WTC11 (cell line): ENCODE results near the gene KANSL1L. TPM values are rescaled to one million over a fixed set of nuclear protein-coding genes. Genes with fewer than 3 reads are reported as not detected.

ENCODE experiments used
- ATAC-seq: fragments of 200-7000 bp; cut with Tn5 transposase; 2 replicates; pipeline ENCODE4 v1.10.0; 2021; ENCODE audit warnings: mild to moderate bottlenecking, moderate library complexity
- CTCF ChIA-PET: fragments of 300-600 bp; sonication (Branson Sonifier 250); formaldehyde crosslinking; loops from one replicate; lab custom pipeline; 2021; ENCODE audit warnings: antibody characterized with exemption; lab: Charles Lee
- POLR2A ChIA-PET: fragments of 350-600 bp; sonication (Branson Sonifier 250); formaldehyde crosslinking; loops from one replicate; lab custom pipeline; 2021; ENCODE audit warnings: antibody characterized with exemption; lab: Charles Lee
- DNase-seq: peaks from one replicate; pipeline ENCODE4 v3.0.0; 2021; ENCODE audit warnings: low spot score
- H3K27ac Mint-ChIP-seq: 2 replicates; pipeline ENCODE4 v1.8.0; 2021; ENCODE audit warnings: mixed read lengths
- H3K27me3 Mint-ChIP-seq: 2 replicates; pipeline ENCODE4 v1.8.0; 2021; ENCODE audit warnings: low read depth, mild to moderate bottlenecking, moderate library complexity, mixed read lengths
- H3K36me3 Mint-ChIP-seq: 2 replicates; pipeline ENCODE4 v1.8.0; 2021; ENCODE audit warnings: mixed read lengths
- H3K4me1 Mint-ChIP-seq: 2 replicates; pipeline ENCODE4 v1.8.0; 2022; ENCODE audit warnings: mixed read lengths
- H3K4me3 Mint-ChIP-seq: 2 replicates; pipeline ENCODE4 v1.8.0; 2021; ENCODE audit warnings: mild to moderate bottlenecking, moderate library complexity, mixed read lengths
- H3K9me3 Mint-ChIP-seq: 2 replicates; pipeline ENCODE4 v1.8.0; 2021; ENCODE audit warnings: mixed read lengths
- CREM ChIP-seq: sonication (generic); formaldehyde crosslinking; IDR thresholded peaks from 2 replicates; pipeline ENCODE4 v1.8.1; 2022; ENCODE audit warnings: mild to moderate bottlenecking, missing genetic modification reagents, moderate library complexity
- ETV6 ChIP-seq: sonication (generic); formaldehyde crosslinking; IDR thresholded peaks from 2 replicates; pipeline ENCODE4 v1.8.1; 2022; ENCODE audit warnings: mild to moderate bottlenecking, missing genetic modification reagents
- IRF2 ChIP-seq: sonication (generic); formaldehyde crosslinking; IDR thresholded peaks from 2 replicates; pipeline ENCODE4 v1.8.0; 2022; ENCODE audit warnings: low read depth, missing genetic modification reagents, borderline replicate concordance
- JAZF1 ChIP-seq: fragments of 250-450 bp; sonication (Bioruptor Pico); IDR thresholded peaks from 2 replicates; pipeline ENCODE4 v1.9.0; 2021; ENCODE audit warnings: moderate library complexity, mild to moderate bottlenecking, inconsistent platforms
- MXD4 ChIP-seq: fragments of 250-450 bp; sonication (Bioruptor Pico); IDR thresholded peaks from 2 replicates; pipeline ENCODE4 v1.8.0; 2021; ENCODE audit warnings: mild to moderate bottlenecking, moderate library complexity, borderline replicate concordance
- RORB ChIP-seq: fragments of 250-450 bp; sonication (Bioruptor Pico); IDR thresholded peaks from 2 replicates; pipeline ENCODE4 v1.9.0; 2021; ENCODE audit warnings: mild to moderate bottlenecking
- SMAD3 ChIP-seq: sonication (generic); formaldehyde crosslinking; IDR thresholded peaks from 2 replicates; pipeline ENCODE4 v1.8.0; 2022; ENCODE audit warnings: missing genetic modification reagents, mild to moderate bottlenecking, borderline replicate concordance
- TEAD4 ChIP-seq: sonication (generic); formaldehyde crosslinking; IDR thresholded peaks from 2 replicates; pipeline ENCODE4 v1.8.0; 2022; ENCODE audit warnings: mild to moderate bottlenecking, missing genetic modification reagents
- ZNF317 ChIP-seq: sonication (generic); formaldehyde crosslinking; IDR thresholded peaks from 2 replicates; pipeline ENCODE4 v1.8.1; 2023; ENCODE audit warnings: low read depth, mild to moderate bottlenecking, moderate library complexity, missing genetic modification reagents, borderline replicate concordance
- total RNA-seq: library from RNA; stranded (reverse); gene quantifications from 3 replicates; pipeline ENCODE4 v1.2.3, GENCODE V29; 2021
- TF ChIP-seq, protein P1 (sequence below): sonication (generic); formaldehyde crosslinking; conservative IDR thresholded peaks from 2 replicates; pipeline ENCODE4 v1.8.1; 2022; ENCODE audit warnings: mild to moderate bottlenecking, missing genetic modification reagents
- TF ChIP-seq, protein P2 (sequence below): fragments of 250-450 bp; sonication (Bioruptor Pico); IDR thresholded peaks from 2 replicates; pipeline ENCODE4 v2.1.2; 2022; ENCODE audit warnings: mild to moderate bottlenecking, moderate library complexity
- TF ChIP-seq, protein P3 (sequence below): fragments of 200-600 bp; IDR thresholded peaks from 2 replicates; pipeline ENCODE4 v1.8.0; 2022; ENCODE audit warnings: antibody characterized with exemption
- TF ChIP-seq, protein P4 (sequence below): sonication (generic); formaldehyde crosslinking; IDR thresholded peaks from 2 replicates; pipeline ENCODE4 v1.8.1; 2022; ENCODE audit warnings: low read depth, missing genetic modification reagents, borderline replicate concordance
- TF ChIP-seq, protein P5 (sequence below): sonication (generic); formaldehyde crosslinking; IDR thresholded peaks from 2 replicates; pipeline ENCODE4 v1.8.0; 2022; ENCODE audit warnings: mild to moderate bottlenecking, missing genetic modification reagents
- TF ChIP-seq, protein P6 (sequence below): fragments of 250-450 bp; sonication (Bioruptor Pico); IDR thresholded peaks from 2 replicates; pipeline ENCODE4 v1.9.0; 2021; ENCODE audit warnings: mild to moderate bottlenecking

Gene KANSL1L
- total RNA-seq, 1 experiment from 2014 or later, result 11.4 TPM

DNA sequence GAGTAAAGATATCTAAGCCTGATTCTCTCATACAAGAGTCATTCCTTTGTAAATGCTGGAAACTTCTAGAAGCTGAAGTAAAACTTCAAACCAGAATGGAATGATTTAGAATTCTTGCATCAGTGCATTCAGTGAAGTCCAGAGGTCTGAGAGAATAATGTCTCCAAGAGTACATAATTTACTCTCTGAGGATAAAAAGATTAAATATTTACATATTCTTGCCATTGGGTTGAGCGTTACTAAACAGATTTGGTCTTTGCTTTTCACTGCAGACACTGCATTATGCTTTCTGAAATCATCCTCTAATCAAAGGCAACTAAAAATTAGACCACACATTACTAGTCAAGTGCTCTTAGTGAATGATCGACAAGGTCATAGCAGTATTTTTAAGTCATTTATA lies 26.5 kb upstream of the KANSL1L start (continued):
- TF ChIP-seq, protein P1, sequence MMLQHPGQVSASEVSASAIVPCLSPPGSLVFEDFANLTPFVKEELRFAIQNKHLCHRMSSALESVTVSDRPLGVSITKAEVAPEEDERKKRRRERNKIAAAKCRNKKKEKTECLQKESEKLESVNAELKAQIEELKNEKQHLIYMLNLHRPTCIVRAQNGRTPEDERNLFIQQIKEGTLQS (CRISPR knock-in tag), result no peak
- TF ChIP-seq, protein P2, sequence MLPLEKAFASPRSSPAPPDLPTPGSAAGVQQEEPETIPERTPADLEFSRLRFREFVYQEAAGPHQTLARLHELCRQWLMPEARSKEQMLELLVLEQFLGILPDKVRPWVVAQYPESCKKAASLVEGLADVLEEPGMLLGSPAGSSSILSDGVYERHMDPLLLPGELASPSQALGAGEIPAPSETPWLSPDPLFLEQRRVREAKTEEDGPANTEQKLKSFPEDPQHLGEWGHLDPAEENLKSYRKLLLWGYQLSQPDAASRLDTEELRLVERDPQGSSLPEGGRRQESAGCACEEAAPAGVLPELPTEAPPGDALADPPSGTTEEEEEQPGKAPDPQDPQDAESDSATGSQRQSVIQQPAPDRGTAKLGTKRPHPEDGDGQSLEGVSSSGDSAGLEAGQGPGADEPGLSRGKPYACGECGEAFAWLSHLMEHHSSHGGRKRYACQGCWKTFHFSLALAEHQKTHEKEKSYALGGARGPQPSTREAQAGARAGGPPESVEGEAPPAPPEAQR (CRISPR knock-in tag), result no peak

DNA sequence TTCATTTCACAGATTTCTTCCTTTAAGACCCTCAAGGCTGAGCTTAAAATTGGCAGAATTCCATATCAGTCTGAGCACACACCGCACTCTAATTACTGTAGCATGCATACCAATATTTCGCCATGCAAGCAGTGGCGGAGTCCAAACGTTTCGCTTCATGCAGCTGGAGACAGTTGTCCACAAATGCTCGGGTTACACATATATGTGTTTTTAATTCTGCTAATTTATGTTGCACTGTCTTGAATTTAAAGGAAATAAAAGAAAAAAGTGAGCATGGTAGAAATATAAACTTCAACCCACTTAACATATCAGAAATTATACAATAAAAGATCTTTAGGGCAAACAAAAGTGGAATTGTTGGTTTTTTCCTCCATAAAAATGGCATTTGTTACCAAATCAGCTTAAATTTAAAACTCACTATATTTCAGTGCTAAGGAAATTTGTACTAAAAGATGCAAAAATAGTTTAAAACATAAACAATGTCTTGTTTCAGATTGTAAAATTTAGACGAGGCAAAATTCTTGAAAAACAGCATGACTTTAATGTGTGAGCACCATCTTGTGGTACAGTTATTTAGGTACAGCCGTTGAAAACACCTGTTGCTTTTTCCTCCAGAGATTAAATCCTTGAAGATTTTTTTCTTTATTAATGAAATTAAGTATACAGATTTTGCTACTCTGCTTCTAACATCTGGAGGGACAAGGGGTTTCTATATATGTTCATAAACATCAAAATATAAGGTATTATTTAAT lies 24.1 kb upstream of the KANSL1L start:
- Mint-ChIP-seq H3K36me3 (no peaks in the 10 kb centered on the region), H3K27me3 (no peaks in the 10 kb centered on the region), H3K9me3 (no peaks in the 10 kb centered on the region), H3K4me1 (no peaks in the 10 kb centered on the region), H3K27ac (no peak overlapping the region), H3K4me3 (no peak overlapping the region)
- CTCF ChIA-PET, result interaction anchor here (1.0 kb wide), 1 partner anchor 213 kb away, joined by 3 read pairs; no protein-coding TSS in a partner anchor
- no peak for DNase-seq
- TF ChIP-seq MXD4 (CRISPR knock-in tag), result no peak
- TF ChIP-seq, protein P3, sequence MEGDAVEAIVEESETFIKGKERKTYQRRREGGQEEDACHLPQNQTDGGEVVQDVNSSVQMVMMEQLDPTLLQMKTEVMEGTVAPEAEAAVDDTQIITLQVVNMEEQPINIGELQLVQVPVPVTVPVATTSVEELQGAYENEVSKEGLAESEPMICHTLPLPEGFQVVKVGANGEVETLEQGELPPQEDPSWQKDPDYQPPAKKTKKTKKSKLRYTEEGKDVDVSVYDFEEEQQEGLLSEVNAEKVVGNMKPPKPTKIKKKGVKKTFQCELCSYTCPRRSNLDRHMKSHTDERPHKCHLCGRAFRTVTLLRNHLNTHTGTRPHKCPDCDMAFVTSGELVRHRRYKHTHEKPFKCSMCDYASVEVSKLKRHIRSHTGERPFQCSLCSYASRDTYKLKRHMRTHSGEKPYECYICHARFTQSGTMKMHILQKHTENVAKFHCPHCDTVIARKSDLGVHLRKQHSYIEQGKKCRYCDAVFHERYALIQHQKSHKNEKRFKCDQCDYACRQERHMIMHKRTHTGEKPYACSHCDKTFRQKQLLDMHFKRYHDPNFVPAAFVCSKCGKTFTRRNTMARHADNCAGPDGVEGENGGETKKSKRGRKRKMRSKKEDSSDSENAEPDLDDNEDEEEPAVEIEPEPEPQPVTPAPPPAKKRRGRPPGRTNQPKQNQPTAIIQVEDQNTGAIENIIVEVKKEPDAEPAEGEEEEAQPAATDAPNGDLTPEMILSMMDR, result peak; percentile 45
- POLR2A ChIA-PET, result no interaction called here
- ATAC-seq, result no peak

DNA sequence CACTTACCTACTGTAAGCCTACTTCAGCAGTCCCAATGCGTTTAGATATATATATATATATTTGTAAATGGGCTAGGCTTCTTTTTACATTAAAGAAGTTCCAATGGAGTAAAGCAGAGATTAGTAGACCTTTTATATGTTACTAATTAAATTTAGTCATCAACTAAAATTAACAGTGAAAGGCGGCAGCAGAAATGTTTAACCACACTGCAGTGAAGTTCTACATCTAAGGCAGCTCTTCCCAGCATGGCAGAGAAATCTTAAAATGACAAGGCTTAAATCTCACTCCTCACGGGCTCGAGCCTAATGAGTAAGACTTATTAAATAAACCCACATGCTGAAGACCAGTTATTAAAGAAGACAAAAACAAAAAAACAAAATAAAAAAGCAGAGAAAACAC lies 19.1 kb upstream of the KANSL1L start:
- peaks cover 3% of the 10 kb centered on the region; the same call in 1 of the 2 replicates for H3K27me3 Mint-ChIP-seq
- ChIA-PET CTCF (interaction anchor here (0.9 to 1.0 kb wide), 2 partner anchors 9 kb away, joined by 3 read pairs; no protein-coding TSS in a partner anchor), POLR2A (no interaction called here)
- ATAC-seq (no peak), DNase-seq (no peak)
- no peak overlapping the region for H3K4me3 Mint-ChIP-seq
- peaks cover 13% of the 10 kb centered on the region for H3K36me3 Mint-ChIP-seq
- no peaks in the 10 kb centered on the region; the same call in 1 of the 2 replicates for H3K4me1 Mint-ChIP-seq
- H3K9me3 Mint-ChIP-seq, result peaks cover 18% of the 10 kb centered on the region
- TF ChIP-seq TEAD4 (CRISPR knock-in tag) (no peak), CREM (CRISPR knock-in tag) (no peak), JAZF1 (no peak), ETV6 (CRISPR knock-in tag) (no peak), SMAD3 (CRISPR knock-in tag) (no peak), IRF2 (CRISPR knock-in tag) (no peak), ZNF317 (no peak), RORB (CRISPR knock-in tag) (no peak)
- TF ChIP-seq, protein P4, sequence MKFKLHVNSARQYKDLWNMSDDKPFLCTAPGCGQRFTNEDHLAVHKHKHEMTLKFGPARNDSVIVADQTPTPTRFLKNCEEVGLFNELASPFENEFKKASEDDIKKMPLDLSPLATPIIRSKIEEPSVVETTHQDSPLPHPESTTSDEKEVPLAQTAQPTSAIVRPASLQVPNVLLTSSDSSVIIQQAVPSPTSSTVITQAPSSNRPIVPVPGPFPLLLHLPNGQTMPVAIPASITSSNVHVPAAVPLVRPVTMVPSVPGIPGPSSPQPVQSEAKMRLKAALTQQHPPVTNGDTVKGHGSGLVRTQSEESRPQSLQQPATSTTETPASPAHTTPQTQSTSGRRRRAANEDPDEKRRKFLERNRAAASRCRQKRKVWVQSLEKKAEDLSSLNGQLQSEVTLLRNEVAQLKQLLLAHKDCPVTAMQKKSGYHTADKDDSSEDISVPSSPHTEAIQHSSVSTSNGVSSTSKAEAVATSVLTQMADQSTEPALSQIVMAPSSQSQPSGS (CRISPR knock-in tag), result no peak
- TF ChIP-seq, protein P5, sequence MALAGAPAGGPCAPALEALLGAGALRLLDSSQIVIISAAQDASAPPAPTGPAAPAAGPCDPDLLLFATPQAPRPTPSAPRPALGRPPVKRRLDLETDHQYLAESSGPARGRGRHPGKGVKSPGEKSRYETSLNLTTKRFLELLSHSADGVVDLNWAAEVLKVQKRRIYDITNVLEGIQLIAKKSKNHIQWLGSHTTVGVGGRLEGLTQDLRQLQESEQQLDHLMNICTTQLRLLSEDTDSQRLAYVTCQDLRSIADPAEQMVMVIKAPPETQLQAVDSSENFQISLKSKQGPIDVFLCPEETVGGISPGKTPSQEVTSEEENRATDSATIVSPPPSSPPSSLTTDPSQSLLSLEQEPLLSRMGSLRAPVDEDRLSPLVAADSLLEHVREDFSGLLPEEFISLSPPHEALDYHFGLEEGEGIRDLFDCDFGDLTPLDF (CRISPR knock-in tag), result no peak
- TF ChIP-seq, protein P6, sequence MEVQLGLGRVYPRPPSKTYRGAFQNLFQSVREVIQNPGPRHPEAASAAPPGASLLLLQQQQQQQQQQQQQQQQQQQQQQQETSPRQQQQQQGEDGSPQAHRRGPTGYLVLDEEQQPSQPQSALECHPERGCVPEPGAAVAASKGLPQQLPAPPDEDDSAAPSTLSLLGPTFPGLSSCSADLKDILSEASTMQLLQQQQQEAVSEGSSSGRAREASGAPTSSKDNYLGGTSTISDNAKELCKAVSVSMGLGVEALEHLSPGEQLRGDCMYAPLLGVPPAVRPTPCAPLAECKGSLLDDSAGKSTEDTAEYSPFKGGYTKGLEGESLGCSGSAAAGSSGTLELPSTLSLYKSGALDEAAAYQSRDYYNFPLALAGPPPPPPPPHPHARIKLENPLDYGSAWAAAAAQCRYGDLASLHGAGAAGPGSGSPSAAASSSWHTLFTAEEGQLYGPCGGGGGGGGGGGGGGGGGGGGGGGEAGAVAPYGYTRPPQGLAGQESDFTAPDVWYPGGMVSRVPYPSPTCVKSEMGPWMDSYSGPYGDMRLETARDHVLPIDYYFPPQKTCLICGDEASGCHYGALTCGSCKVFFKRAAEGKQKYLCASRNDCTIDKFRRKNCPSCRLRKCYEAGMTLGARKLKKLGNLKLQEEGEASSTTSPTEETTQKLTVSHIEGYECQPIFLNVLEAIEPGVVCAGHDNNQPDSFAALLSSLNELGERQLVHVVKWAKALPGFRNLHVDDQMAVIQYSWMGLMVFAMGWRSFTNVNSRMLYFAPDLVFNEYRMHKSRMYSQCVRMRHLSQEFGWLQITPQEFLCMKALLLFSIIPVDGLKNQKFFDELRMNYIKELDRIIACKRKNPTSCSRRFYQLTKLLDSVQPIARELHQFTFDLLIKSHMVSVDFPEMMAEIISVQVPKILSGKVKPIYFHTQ (CRISPR knock-in tag), result no peak
- TF ChIP-seq, all 79 proteins: peak for 0
- no peak overlapping the region for H3K27ac Mint-ChIP-seq
